GM13976 (cell line): ENCODE results near the gene AMPD1.

Experiments used
- DNase-seq: peaks from one replicate; pipeline ENCODE4 v3.0.0; 2012; ENCODE audit warnings: low spot score
- in situ Hi-C: fragments of 300-500 bp; cut with MboI; formaldehyde crosslinking; loops from one replicate; pipeline ENCODE4 v1.12.0; 2022; ENCODE audit warnings: low sequenced_read_pairs, mixed read lengths, inconsistent platforms; ENCODE audit not compliant: unreplicated experiment
- TF ChIP-seq, protein P1 (sequence below): IDR thresholded peaks from 2 replicates; pipeline ENCODE4 v1.5.1; 2012; ENCODE audit warnings: borderline replicate concordance, mild to moderate bottlenecking; ENCODE audit not compliant: insufficient read depth; ENCODE audit errors: extremely low read depth, missing control alignments, control extremely low read depth

AMPD1 gene

DNA sequence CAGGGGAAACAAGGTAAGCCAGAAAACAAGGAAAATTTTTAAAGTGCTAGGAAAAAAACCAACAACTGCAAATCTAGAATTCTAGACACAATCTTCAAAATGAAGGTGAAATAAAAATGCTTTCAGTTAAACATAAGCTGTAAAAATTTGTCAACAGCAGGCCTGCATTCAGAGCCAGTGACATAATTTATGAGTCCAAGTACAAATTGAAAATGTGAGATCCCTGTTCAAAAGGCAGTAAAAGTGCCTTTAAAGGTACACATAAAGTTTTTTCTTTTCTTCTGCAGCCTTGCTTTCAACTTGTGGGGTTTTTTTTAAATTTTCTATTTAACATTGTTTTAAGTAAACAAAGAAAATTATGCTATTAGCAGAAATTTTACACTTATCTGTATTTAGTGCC is 62.9 kb downstream of the AMPD1 start:
- no peak for DNase-seq
- TF ChIP-seq, protein P1, sequence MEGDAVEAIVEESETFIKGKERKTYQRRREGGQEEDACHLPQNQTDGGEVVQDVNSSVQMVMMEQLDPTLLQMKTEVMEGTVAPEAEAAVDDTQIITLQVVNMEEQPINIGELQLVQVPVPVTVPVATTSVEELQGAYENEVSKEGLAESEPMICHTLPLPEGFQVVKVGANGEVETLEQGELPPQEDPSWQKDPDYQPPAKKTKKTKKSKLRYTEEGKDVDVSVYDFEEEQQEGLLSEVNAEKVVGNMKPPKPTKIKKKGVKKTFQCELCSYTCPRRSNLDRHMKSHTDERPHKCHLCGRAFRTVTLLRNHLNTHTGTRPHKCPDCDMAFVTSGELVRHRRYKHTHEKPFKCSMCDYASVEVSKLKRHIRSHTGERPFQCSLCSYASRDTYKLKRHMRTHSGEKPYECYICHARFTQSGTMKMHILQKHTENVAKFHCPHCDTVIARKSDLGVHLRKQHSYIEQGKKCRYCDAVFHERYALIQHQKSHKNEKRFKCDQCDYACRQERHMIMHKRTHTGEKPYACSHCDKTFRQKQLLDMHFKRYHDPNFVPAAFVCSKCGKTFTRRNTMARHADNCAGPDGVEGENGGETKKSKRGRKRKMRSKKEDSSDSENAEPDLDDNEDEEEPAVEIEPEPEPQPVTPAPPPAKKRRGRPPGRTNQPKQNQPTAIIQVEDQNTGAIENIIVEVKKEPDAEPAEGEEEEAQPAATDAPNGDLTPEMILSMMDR, result no peak
- in situ Hi-C loops, result no loop called here

GRCh38 chr1:114627107-114627506 is 68.2 kb downstream of the AMPD1 start:
- TF ChIP-seq, protein P1, result no peak
- no peak for DNase-seq
- in situ Hi-C loops, result no loop called here

DNA sequence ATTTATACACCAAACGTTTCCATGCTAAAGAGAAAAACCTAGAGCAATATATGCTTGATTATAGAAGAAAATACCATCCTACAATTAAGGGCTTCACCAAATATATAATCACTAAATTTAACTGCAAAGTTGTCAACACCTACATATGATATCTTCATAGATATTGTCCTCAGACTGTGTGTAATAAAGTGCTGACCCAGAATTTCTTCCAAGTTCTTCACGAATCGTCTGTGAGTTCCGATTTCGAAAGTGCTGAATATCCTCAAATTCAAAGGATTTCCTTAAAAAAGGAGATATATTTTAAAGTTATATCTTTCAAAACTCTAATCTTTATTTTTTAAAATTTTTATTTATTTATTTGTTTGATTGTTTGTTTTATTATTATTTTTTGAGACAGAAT is 72.0 kb downstream of the AMPD1 start:
- no peak for DNase-seq
- in situ Hi-C loops, result no loop called here
- TF ChIP-seq, protein P1, result no peak
